Fibroblast of lung (primary cell): ENCODE data around the gene P2RX1.

ENCODE experiments used
- EZH2 ChIP-seq: IDR thresholded peaks from 2 replicates; pipeline ENCODE4 v1.5.1; 2012; ENCODE audit warnings: low read length, control low read depth, mild to moderate bottlenecking; ENCODE audit errors: missing control alignments
- TF ChIP-seq, protein P1 (sequence below), 2 donors: IDR thresholded peaks in 1 of 2; conservative IDR thresholded peaks in 1 of 2; 1 replicate in 1 of 2; 2 replicates in 1 of 2; pipeline ENCODE4 v1.5.1; 2011 to 2012; ENCODE audit warnings: low read length in 2 of 2, control low read depth in 1 of 2, inconsistent platforms in 1 of 2, low read depth in 1 of 2, mild to moderate bottlenecking in 1 of 2

DNA sequence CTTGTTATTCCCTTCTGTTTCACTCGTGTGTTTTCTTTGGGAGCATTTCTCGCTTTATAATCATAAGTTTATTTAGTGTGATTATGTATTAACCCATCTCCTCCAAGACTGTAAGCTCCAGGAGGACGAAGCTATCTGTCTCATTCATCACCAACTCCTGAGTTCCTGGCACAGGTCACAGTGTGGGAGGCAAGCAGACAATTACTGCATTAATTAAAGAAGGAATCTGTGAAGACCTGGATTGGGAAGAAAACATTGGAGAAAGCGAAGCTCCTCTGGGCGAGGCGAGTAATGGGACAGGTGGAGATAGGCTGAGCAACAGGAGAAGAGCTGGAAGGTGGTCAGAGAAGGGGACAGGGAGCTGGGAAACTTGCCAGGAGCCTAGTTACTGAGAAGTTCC, 15.6 kb downstream of the P2RX1 start:
- TF ChIP-seq, protein P1, sequence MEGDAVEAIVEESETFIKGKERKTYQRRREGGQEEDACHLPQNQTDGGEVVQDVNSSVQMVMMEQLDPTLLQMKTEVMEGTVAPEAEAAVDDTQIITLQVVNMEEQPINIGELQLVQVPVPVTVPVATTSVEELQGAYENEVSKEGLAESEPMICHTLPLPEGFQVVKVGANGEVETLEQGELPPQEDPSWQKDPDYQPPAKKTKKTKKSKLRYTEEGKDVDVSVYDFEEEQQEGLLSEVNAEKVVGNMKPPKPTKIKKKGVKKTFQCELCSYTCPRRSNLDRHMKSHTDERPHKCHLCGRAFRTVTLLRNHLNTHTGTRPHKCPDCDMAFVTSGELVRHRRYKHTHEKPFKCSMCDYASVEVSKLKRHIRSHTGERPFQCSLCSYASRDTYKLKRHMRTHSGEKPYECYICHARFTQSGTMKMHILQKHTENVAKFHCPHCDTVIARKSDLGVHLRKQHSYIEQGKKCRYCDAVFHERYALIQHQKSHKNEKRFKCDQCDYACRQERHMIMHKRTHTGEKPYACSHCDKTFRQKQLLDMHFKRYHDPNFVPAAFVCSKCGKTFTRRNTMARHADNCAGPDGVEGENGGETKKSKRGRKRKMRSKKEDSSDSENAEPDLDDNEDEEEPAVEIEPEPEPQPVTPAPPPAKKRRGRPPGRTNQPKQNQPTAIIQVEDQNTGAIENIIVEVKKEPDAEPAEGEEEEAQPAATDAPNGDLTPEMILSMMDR (conservative IDR thresholded peaks at IDR 0.05 in 1 of 2, IDR thresholded peaks at IDR 0.05 in 1 of 2; ENCODE audit: low read depth in 1 of 2, low read length in 2 of 2), result no peak
- no peak for TF ChIP-seq EZH2
